Fibroblast of lung (primary cell): ENCODE data around the gene RSPH3. TPM values are rescaled to one million over a fixed set of nuclear protein-coding genes. Genes with fewer than 3 reads are reported as not detected.
"Not testable (repeated sequence)": the region's sequence is repeated elsewhere in the genome, so short reads cannot be mapped to it uniquely, and the experiment has no call there.

Source experiments
- DNase-seq, 2 donors: peaks; one replicate each; pipeline versions ENCODE4 v3.0.0 to v3.0.0-alpha.2; 2010; ENCODE audit warnings: low read depth in 2 of 2
- H2AFZ ChIP-seq: 2 replicates; pipeline ENCODE4 v1.5.1; 2012; ENCODE audit warnings: low read length, control low read depth, inconsistent platforms
- H3K27ac ChIP-seq: 2 replicates; pipeline ENCODE4 v1.5.1; 2011; ENCODE audit warnings: low read length, control low read depth; ENCODE audit not compliant: insufficient read depth
- H3K27me3 ChIP-seq: 2 replicates; pipeline ENCODE4 v1.5.1; 2011; ENCODE audit warnings: mild to moderate bottlenecking, low read length; ENCODE audit not compliant: control insufficient read depth, insufficient read depth
- H3K36me3 ChIP-seq: 2 replicates; pipeline ENCODE4 v1.5.1; 2011; ENCODE audit warnings: low read length; ENCODE audit not compliant: control insufficient read depth, insufficient read depth
- H3K4me1 ChIP-seq: 2 replicates; pipeline ENCODE4 v1.5.1; 2011; ENCODE audit warnings: low read length; ENCODE audit not compliant: control insufficient read depth, insufficient read depth; ENCODE audit errors: extremely low read depth
- H3K4me2 ChIP-seq: 2 replicates; pipeline ENCODE4 v1.5.1; 2011; ENCODE audit warnings: low read length, control low read depth; ENCODE audit not compliant: insufficient read depth; ENCODE audit errors: extremely low read depth
- H3K4me3 ChIP-seq, 4 experiments: fragments of 200-600 bp in 1 of 4; sonication (generic) in 1 of 4; replicated peaks in 1 of 4; 2 replicates each; pipeline ENCODE4 v1.5.1; 2011 to 2016; ENCODE audit warnings: low read length in 4 of 4, low read depth in 3 of 4, mild to moderate bottlenecking in 3 of 4, control low read depth in 2 of 4, inconsistent platforms in 1 of 4, mixed read lengths in 1 of 4; ENCODE audit not compliant: insufficient read depth in 1 of 4; ENCODE audit errors: control extremely low read depth in 1 of 4
- H3K79me2 ChIP-seq: 2 replicates; pipeline ENCODE4 v1.5.1; 2012; ENCODE audit warnings: mild to moderate bottlenecking, low read length, inconsistent platforms; ENCODE audit not compliant: control insufficient read depth, insufficient read depth
- H3K9ac ChIP-seq: 2 replicates; pipeline ENCODE4 v1.5.1; 2011; ENCODE audit warnings: mild to moderate bottlenecking, low read length, control low read depth; ENCODE audit not compliant: insufficient read depth
- H3K9me3 ChIP-seq: 2 replicates; pipeline ENCODE4 v1.5.1; 2012; ENCODE audit warnings: low read depth, low read length; ENCODE audit not compliant: control insufficient read depth, insufficient read depth
- H4K20me1 ChIP-seq: 2 replicates; pipeline ENCODE4 v1.5.1; 2011; ENCODE audit warnings: low read length; ENCODE audit not compliant: control insufficient read depth, insufficient read depth; ENCODE audit errors: extremely low read depth
- CTCF ChIP-seq, 2 donors: IDR thresholded peaks in 1 of 2; conservative IDR thresholded peaks in 1 of 2; 1 replicate in 1 of 2; 2 replicates in 1 of 2; pipeline ENCODE4 v1.5.1; 2011 to 2012; ENCODE audit warnings: low read length in 2 of 2, control low read depth in 1 of 2, inconsistent platforms in 1 of 2, low read depth in 1 of 2, mild to moderate bottlenecking in 1 of 2
- EZH2 ChIP-seq: IDR thresholded peaks from 2 replicates; pipeline ENCODE4 v1.5.1; 2012; ENCODE audit warnings: low read length, control low read depth, mild to moderate bottlenecking; ENCODE audit errors: missing control alignments
- polyA plus RNA-seq, 2 donors: library from polyadenylated mRNA; depleted of rRNA in 1 of 2; stranded (reverse) in 1 of 2; unstranded in 1 of 2; fragments of >200 nt; gene quantifications; 2 replicates each; pipeline ENCODE4 v1.2.1, GENCODE V29; 2011 to 2012; ENCODE audit warnings: missing spikeins in 1 of 2
- total RNA-seq: library from RNA; depleted of rRNA; stranded (reverse); fragments of >200 nt; gene quantifications from 2 replicates; pipeline ENCODE4 v1.2.1, GENCODE V29; 2014

The RSPH3 gene
- total and polyA plus RNA-seq, 2 donors (not counting 1 experiment from before 2014, with no cell fraction given) = 2.3 to 5.9 TPM

- TF ChIP-seq EZH2 (no peak), CTCF (conservative IDR thresholded peaks at IDR 0.05 in 1 of 2, IDR thresholded peaks at IDR 0.05 in 1 of 2; ENCODE audit: low read depth in 1 of 2, low read length in 2 of 2) (no peak)
- Histone ChIP-seq H3K27ac (no peak overlapping the region), H3K9ac (no peak overlapping the region), H3K9me3 (no peaks in the 10 kb centered on the region), H3K79me2 (no peaks in the 10 kb centered on the region), H4K20me1 (no peaks in the 10 kb centered on the region), H3K4me1 (no peaks in the 10 kb centered on the region), H3K4me2 (no peak overlapping the region), H3K36me3 (no peaks in the 10 kb centered on the region), H2AFZ (no peak overlapping the region), H3K27me3 (no peaks in the 10 kb centered on the region), H3K4me3 (no peak overlapping the region)
- no peak for DNase-seq
These were observed 45.2 kb downstream of the RSPH3 start for GRCh38 chr6:158954753-158955152.

GRCh38 chr6:158952011-158952410, 48.0 kb downstream of the RSPH3 start:
- not testable (repeated sequence) for H3K4me3 ChIP-seq, H4K20me1 ChIP-seq, DNase-seq, H3K36me3 ChIP-seq, H2AFZ ChIP-seq, H3K4me2 ChIP-seq, H3K9me3 ChIP-seq, H3K79me2 ChIP-seq, H3K27me3 ChIP-seq, H3K9ac ChIP-seq, H3K4me1 ChIP-seq, H3K27ac ChIP-seq

GRCh38 chr6:158951565-158951964, 48.4 kb downstream of the RSPH3 start:
- not testable (repeated sequence) for H4K20me1 ChIP-seq, H3K9me3 ChIP-seq, H3K4me1 ChIP-seq, DNase-seq, H3K36me3 ChIP-seq, H2AFZ ChIP-seq, H3K27me3 ChIP-seq, H3K27ac ChIP-seq, H3K79me2 ChIP-seq, H3K4me3 ChIP-seq, H3K4me2 ChIP-seq, H3K9ac ChIP-seq

- Histone ChIP-seq H3K27ac (no peak overlapping the region), H3K9ac (no peak overlapping the region), H3K27me3 (no peaks in the 10 kb centered on the region), H4K20me1 (no peaks in the 10 kb centered on the region), H3K36me3 (no peaks in the 10 kb centered on the region), H3K4me2 (no peak overlapping the region), H2AFZ (no peak overlapping the region), H3K4me1 (no peaks in the 10 kb centered on the region), H3K9me3 (no peaks in the 10 kb centered on the region), H3K4me3 (no peak overlapping the region), H3K79me2 (no peaks in the 10 kb centered on the region)
- no peak for DNase-seq
- TF ChIP-seq CTCF (conservative IDR thresholded peaks at IDR 0.05 in 1 of 2, IDR thresholded peaks at IDR 0.05 in 1 of 2; ENCODE audit: low read depth in 1 of 2, low read length in 2 of 2) (no peak), EZH2 (no peak)
These were observed 52.7 kb downstream of the RSPH3 start for GRCh38 chr6:158947284-158947683.
